GM12872 (cell line): ENCODE results near the gene C17orf50.

Experiments used
- CTCF ChIP-seq: IDR thresholded peaks from 3 replicates; pipeline ENCODE4 v1.5.1; 2011; ENCODE audit warnings: low read depth, mild to moderate bottlenecking, low read length, moderate library complexity; ENCODE audit not compliant: insufficient read depth

The C17orf50 gene

DNA sequence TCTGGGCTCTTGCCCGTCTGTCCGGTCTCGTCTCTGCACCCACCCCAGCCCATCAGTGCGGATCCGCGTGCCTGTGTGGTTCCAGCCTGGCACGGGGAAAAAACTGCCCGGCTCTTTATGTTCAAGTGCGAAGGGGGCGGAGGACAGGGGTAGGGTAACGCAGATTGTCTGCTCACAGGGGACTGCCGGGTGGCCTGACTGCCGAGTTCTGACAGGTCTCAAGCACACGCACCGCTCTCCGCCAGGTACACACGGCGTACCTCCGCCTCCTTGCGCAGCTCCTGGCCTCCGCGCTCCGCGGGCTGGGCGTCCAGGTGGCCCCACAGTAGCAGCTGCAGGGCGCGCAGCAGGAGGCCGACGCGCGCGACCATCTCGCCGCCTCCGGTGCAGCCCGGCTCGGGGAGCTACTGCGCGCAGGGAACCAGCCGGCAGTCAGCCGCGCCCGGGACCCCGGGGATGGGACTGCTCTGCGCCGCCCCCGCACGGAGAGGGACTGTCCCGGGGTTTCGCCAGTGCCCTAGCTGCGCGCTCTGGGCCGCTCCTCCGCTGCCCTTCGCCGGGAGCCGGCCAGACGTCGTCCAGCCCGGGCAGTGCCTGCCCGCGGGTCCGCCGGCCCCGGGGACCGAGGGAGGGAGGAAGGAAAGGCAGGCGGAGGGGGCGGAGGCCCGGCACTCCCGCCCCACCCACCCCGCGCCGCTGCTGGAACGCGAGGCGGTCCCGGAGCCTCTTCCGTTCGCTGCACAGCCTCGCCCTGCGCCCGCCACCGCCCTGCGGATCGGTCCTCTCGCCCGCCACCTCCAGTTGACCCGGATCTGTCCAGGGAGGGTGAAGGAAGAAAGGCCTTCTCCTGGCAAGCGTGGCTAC, 34.6 kb downstream of the C17orf50 start, which contains the start of gene MMP28:
Gene MMP28, minus strand, starts transcription at position 635 of the 864 bp plus-strand sequence. Its CDS starts 264 bp downstream, at position 371.
- no peak for TF ChIP-seq CTCF

DNA sequence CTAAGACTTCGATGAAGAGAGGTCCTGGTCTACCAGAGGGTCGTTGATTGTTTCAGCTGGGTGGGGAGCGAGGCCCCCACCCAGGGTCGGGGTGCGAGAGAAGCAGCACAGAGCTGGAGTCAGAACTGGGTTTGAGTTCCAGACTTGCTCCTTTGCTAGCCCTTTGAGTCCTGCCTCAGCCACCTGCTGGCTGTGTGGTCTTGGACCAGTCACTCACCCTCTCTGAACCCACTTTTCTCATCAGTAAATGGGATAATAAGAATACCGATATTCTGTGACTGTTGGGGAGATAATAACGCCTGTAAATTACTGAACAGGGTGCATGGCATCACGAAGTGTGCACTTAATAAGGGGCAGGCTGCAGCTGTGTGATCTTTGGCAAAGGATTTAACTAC, 35.2 kb downstream of the C17orf50 start:
- no peak for TF ChIP-seq CTCF

- no peak for TF ChIP-seq CTCF
These were observed 36.3 kb downstream of the C17orf50 start for GRCh38 chr17:35796942-35797341.

GRCh38 chr17:35797370-35797769, 36.7 kb downstream of the C17orf50 start:
- TF ChIP-seq CTCF, result no peak

DNA sequence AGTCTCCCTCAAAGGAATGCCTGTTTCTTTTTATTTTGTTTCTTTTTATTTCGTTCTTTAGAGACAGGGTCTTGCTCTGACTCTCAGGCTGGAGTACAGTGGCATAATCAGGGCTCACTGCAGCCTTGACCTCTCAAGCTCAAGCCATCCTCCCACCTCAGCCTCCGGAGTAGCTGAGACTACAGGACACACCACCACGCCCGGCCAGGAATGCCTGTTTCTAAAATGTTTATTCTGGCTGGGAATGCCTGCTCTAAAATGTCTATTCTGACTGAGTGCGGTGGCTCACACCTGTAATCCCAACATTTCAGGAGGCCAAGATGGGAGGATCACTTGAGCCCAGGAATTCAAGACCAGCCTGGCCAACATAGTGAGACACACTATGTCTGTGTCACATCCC, 37.2 kb downstream of the C17orf50 start:
- TF ChIP-seq CTCF, result no peak

- TF ChIP-seq CTCF, result no peak
These were observed 39.3 kb downstream of the C17orf50 start for GRCh38 chr17:35799942-35800341.

GRCh38 chr17:35801583-35802224, 41.0 kb downstream of the C17orf50 start:
- no peak for TF ChIP-seq CTCF
